ENCODE results near the gene EXOC4.

EXOC4 gene

GRCh38 chr7:133563251-133563650, 310.4 kb downstream of the EXOC4 start:
- no peak overlapping the region for H4K8ac ChIP-seq (ENCODE audit: low read depth, low read length)
- no peaks in the 10 kb centered on the region for H3K36me3 ChIP-seq (ENCODE audit: control insufficient read depth, insufficient read depth, low read length)
- H2BK15ac ChIP-seq (replicated peaks; ENCODE audit: low read depth): no peak overlapping the region
- no peak overlapping the region for H2BK5ac ChIP-seq (ENCODE audit: low read length)
- H3K79me1 ChIP-seq (ENCODE audit: low read length): no peaks in the 10 kb centered on the region
- no peak overlapping the region for H3K9ac ChIP-seq (ENCODE audit: low read length)
- no peak overlapping the region for H3K23ac ChIP-seq (ENCODE audit: low read length)
- no peaks in the 10 kb centered on the region for H3K4me1 ChIP-seq (ENCODE audit: control insufficient read depth, low read depth, low read length)
- no peak overlapping the region for H3K18ac ChIP-seq (ENCODE audit: low read length)
- H3K4me2 ChIP-seq (ENCODE audit: low read length): no peak overlapping the region
- H3K56ac ChIP-seq (ENCODE audit: low read length): no peak overlapping the region
- H3K4me3 ChIP-seq (ENCODE audit: low read length): no peak overlapping the region
- no peaks in the 10 kb centered on the region for H3K79me2 ChIP-seq (ENCODE audit: control insufficient read depth, insufficient read depth, low read length)
- no peak overlapping the region for H2AK5ac ChIP-seq (ENCODE audit: low read length)
- no peak overlapping the region for H4K5ac ChIP-seq (ENCODE audit: low read length)
- no peak overlapping the region for H3K27ac ChIP-seq (ENCODE audit: low read depth, low read length)
- no peak overlapping the region for H3K4ac ChIP-seq (ENCODE audit: low read depth, low read length)
- WGBS (ENCODE audit: extremely low coverage, insufficient coverage, low lambda C conversion rate): no CpG with 5 or more reads among the region's 5 CpGs
- no peak for DNase-seq
- H2BK120ac ChIP-seq (ENCODE audit: low read depth, low read length): no peak overlapping the region
- H3K27me3 ChIP-seq (ENCODE audit: insufficient read depth, low read length, poor library complexity): no peaks in the 10 kb centered on the region

- Histone ChIP-seq H3K79me2 (ENCODE audit: control insufficient read depth, insufficient read depth, low read length) (no peaks in the 10 kb centered on the region), H4K5ac (ENCODE audit: low read length) (no peak overlapping the region), H3K4me1 (ENCODE audit: control insufficient read depth, low read depth, low read length) (no peaks in the 10 kb centered on the region), H3K4me3 (ENCODE audit: low read length) (no peak overlapping the region), H2AK5ac (ENCODE audit: low read length) (no peak overlapping the region), H3K18ac (ENCODE audit: low read length) (no peak overlapping the region), H3K27me3 (ENCODE audit: insufficient read depth, low read length, poor library complexity) (no peaks in the 10 kb centered on the region), H2BK15ac (replicated peaks; ENCODE audit: low read depth) (no peak overlapping the region), H3K9ac (ENCODE audit: low read length) (no peak overlapping the region), H3K4ac (ENCODE audit: low read depth, low read length) (no peak overlapping the region), H3K79me1 (ENCODE audit: low read length) (no peaks in the 10 kb centered on the region), H2BK120ac (ENCODE audit: low read depth, low read length) (no peak overlapping the region), H2BK5ac (ENCODE audit: low read length) (no peak overlapping the region), H3K36me3 (ENCODE audit: control insufficient read depth, insufficient read depth, low read length) (no peaks in the 10 kb centered on the region), H3K56ac (ENCODE audit: low read length) (no peak overlapping the region), H4K8ac (ENCODE audit: low read depth, low read length) (no peak overlapping the region), H3K4me2 (ENCODE audit: low read length) (no peak overlapping the region), H3K27ac (ENCODE audit: low read depth, low read length) (no peak overlapping the region), H3K23ac (ENCODE audit: low read length) (no peak overlapping the region)
- no CpG with 5 or more reads among the region's 2 CpGs for WGBS (ENCODE audit: extremely low coverage, insufficient coverage, low lambda C conversion rate)
- no peak for DNase-seq
Observed at GRCh38 chr7:133564484-133564883, 311.6 kb downstream of the EXOC4 start.

GRCh38 chr7:133568544-133568943, 315.7 kb downstream of the EXOC4 start:
- WGBS (ENCODE audit: extremely low coverage, insufficient coverage, low lambda C conversion rate): no CpG with 5 or more reads among the region's 3 CpGs
- no peak overlapping the region for H3K18ac ChIP-seq (ENCODE audit: low read length)
- no peaks in the 10 kb centered on the region for H3K79me1 ChIP-seq (ENCODE audit: low read length)
- no peak overlapping the region for H3K27ac ChIP-seq (ENCODE audit: low read depth, low read length)
- H2BK5ac ChIP-seq (ENCODE audit: low read length): no peak overlapping the region
- H3K4me3 ChIP-seq (ENCODE audit: low read length): no peak overlapping the region
- H4K5ac ChIP-seq (ENCODE audit: low read length): no peak overlapping the region
- H3K79me2 ChIP-seq (ENCODE audit: control insufficient read depth, insufficient read depth, low read length): no peaks in the 10 kb centered on the region
- no peak overlapping the region for H3K4ac ChIP-seq (ENCODE audit: low read depth, low read length)
- H2BK120ac ChIP-seq (ENCODE audit: low read depth, low read length): no peak overlapping the region
- no peak overlapping the region for H2AK5ac ChIP-seq (ENCODE audit: low read length)
- H3K36me3 ChIP-seq (ENCODE audit: control insufficient read depth, insufficient read depth, low read length): no peaks in the 10 kb centered on the region
- H3K9ac ChIP-seq (ENCODE audit: low read length): no peak overlapping the region
- H2BK15ac ChIP-seq (replicated peaks; ENCODE audit: low read depth): no peak overlapping the region
- no peak overlapping the region for H3K23ac ChIP-seq (ENCODE audit: low read length)
- H3K4me2 ChIP-seq (ENCODE audit: low read length): no peak overlapping the region
- H3K56ac ChIP-seq (ENCODE audit: low read length): no peak overlapping the region
- no peaks in the 10 kb centered on the region for H3K4me1 ChIP-seq (ENCODE audit: control insufficient read depth, low read depth, low read length)
- no peaks in the 10 kb centered on the region for H3K27me3 ChIP-seq (ENCODE audit: insufficient read depth, low read length, poor library complexity)
- no peak overlapping the region for H4K8ac ChIP-seq (ENCODE audit: low read depth, low read length)
- no peak for DNase-seq

DNA sequence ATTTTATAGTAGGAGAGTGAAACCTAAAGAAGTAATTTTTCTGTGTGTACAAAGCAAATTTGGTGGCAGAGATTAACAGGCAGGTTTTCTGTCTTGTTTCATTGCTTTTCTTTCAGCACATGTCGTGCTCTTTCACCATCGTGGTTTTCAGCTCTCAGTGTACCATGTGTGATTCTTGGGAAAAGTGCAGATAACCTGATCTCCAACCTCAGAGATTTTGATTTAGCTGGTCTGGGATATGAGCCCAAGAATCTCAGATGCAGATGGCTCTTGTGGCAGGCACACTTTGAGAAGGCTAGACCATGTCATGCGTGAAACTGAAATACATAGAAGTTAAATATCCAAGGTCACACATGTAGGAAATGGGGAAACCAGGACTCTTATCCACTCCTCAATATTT, 317.4 kb downstream of the EXOC4 start:
- no peak overlapping the region for H3K9ac ChIP-seq (ENCODE audit: low read length)
- no CpG with 5 or more reads among the region's 3 CpGs for WGBS (ENCODE audit: extremely low coverage, insufficient coverage, low lambda C conversion rate)

GRCh38 chr7:133571076-133571475, 318.2 kb downstream of the EXOC4 start:
- no peak overlapping the region for H3K18ac ChIP-seq (ENCODE audit: low read length)
- no peaks in the 10 kb centered on the region for H3K4me1 ChIP-seq (ENCODE audit: control insufficient read depth, low read depth, low read length)
- H3K4me2 ChIP-seq (ENCODE audit: low read length): no peak overlapping the region
- H3K36me3 ChIP-seq (ENCODE audit: control insufficient read depth, insufficient read depth, low read length): no peaks in the 10 kb centered on the region
- no peak overlapping the region for H3K23ac ChIP-seq (ENCODE audit: low read length)
- H4K5ac ChIP-seq (ENCODE audit: low read length): no peak overlapping the region
- no peak overlapping the region for H2BK5ac ChIP-seq (ENCODE audit: low read length)
- no peak overlapping the region for H3K27ac ChIP-seq (ENCODE audit: low read depth, low read length)
- H3K4me3 ChIP-seq (ENCODE audit: low read length): no peak overlapping the region
- H3K9ac ChIP-seq (ENCODE audit: low read length): no peak overlapping the region
- no peak overlapping the region for H3K4ac ChIP-seq (ENCODE audit: low read depth, low read length)
- H3K79me1 ChIP-seq (ENCODE audit: low read length): no peaks in the 10 kb centered on the region
- no peaks in the 10 kb centered on the region for H3K27me3 ChIP-seq (ENCODE audit: insufficient read depth, low read length, poor library complexity)
- no peak overlapping the region for H2BK120ac ChIP-seq (ENCODE audit: low read depth, low read length)
- no peak overlapping the region for H2AK5ac ChIP-seq (ENCODE audit: low read length)
- H4K8ac ChIP-seq (ENCODE audit: low read depth, low read length): no peak overlapping the region
- no peak for DNase-seq
- 100% methylated on average over 1 of the region's 3 CpGs for WGBS (ENCODE audit: extremely low coverage, insufficient coverage, low lambda C conversion rate)
- H3K56ac ChIP-seq (ENCODE audit: low read length): no peak overlapping the region
- H3K79me2 ChIP-seq (ENCODE audit: control insufficient read depth, insufficient read depth, low read length): no peaks in the 10 kb centered on the region
- H2BK15ac ChIP-seq (replicated peaks; ENCODE audit: low read depth): no peak overlapping the region

More for the DNA sequence above, 317.4 kb downstream of the EXOC4 start:
- H3K4me2 ChIP-seq (ENCODE audit: low read length): no peak overlapping the region
- H3K18ac ChIP-seq (ENCODE audit: low read length): no peak overlapping the region
- no peak overlapping the region for H3K4me3 ChIP-seq (ENCODE audit: low read length)
- H2BK120ac ChIP-seq (ENCODE audit: low read depth, low read length): no peak overlapping the region
- H3K56ac ChIP-seq (ENCODE audit: low read length): no peak overlapping the region
- no peak for DNase-seq
- no peaks in the 10 kb centered on the region for H3K79me1 ChIP-seq (ENCODE audit: low read length)
- H2BK5ac ChIP-seq (ENCODE audit: low read length): no peak overlapping the region
- no peaks in the 10 kb centered on the region for H3K4me1 ChIP-seq (ENCODE audit: control insufficient read depth, low read depth, low read length)
- H2AK5ac ChIP-seq (ENCODE audit: low read length): no peak overlapping the region
- H3K27ac ChIP-seq (ENCODE audit: low read depth, low read length): no peak overlapping the region
- H3K27me3 ChIP-seq (ENCODE audit: insufficient read depth, low read length, poor library complexity): no peaks in the 10 kb centered on the region
- no peak overlapping the region for H3K23ac ChIP-seq (ENCODE audit: low read length)
- H2BK15ac ChIP-seq (replicated peaks; ENCODE audit: low read depth): no peak overlapping the region
- H4K8ac ChIP-seq (ENCODE audit: low read depth, low read length): no peak overlapping the region
- H3K79me2 ChIP-seq (ENCODE audit: control insufficient read depth, insufficient read depth, low read length): no peaks in the 10 kb centered on the region
- no peak overlapping the region for H3K4ac ChIP-seq (ENCODE audit: low read depth, low read length)
- no peak overlapping the region for H4K5ac ChIP-seq (ENCODE audit: low read length)
- no peaks in the 10 kb centered on the region for H3K36me3 ChIP-seq (ENCODE audit: control insufficient read depth, insufficient read depth, low read length)

- no peak overlapping the region for H3K4me3 ChIP-seq (ENCODE audit: low read length)
- no peak for DNase-seq
- no peaks in the 10 kb centered on the region for H3K79me2 ChIP-seq (ENCODE audit: control insufficient read depth, insufficient read depth, low read length)
- no peak overlapping the region for H3K56ac ChIP-seq (ENCODE audit: low read length)
- no peak overlapping the region for H3K4ac ChIP-seq (ENCODE audit: low read depth, low read length)
- no peaks in the 10 kb centered on the region for H3K79me1 ChIP-seq (ENCODE audit: low read length)
- no peak overlapping the region for H3K18ac ChIP-seq (ENCODE audit: low read length)
- H4K8ac ChIP-seq (ENCODE audit: low read depth, low read length): no peak overlapping the region
- H3K27ac ChIP-seq (ENCODE audit: low read depth, low read length): no peak overlapping the region
- H3K23ac ChIP-seq (ENCODE audit: low read length): no peak overlapping the region
- H4K5ac ChIP-seq (ENCODE audit: low read length): no peak overlapping the region
- no peak overlapping the region for H2BK5ac ChIP-seq (ENCODE audit: low read length)
- no peak overlapping the region for H3K4me2 ChIP-seq (ENCODE audit: low read length)
- no peak overlapping the region for H2AK5ac ChIP-seq (ENCODE audit: low read length)
- H3K9ac ChIP-seq (ENCODE audit: low read length): no peak overlapping the region
- no peak overlapping the region for H2BK15ac ChIP-seq (replicated peaks; ENCODE audit: low read depth)
- H3K36me3 ChIP-seq (ENCODE audit: control insufficient read depth, insufficient read depth, low read length): no peaks in the 10 kb centered on the region
- no peak overlapping the region for H2BK120ac ChIP-seq (ENCODE audit: low read depth, low read length)
- no peaks in the 10 kb centered on the region for H3K27me3 ChIP-seq (ENCODE audit: insufficient read depth, low read length, poor library complexity)
- no peaks in the 10 kb centered on the region for H3K4me1 ChIP-seq (ENCODE audit: control insufficient read depth, low read depth, low read length)
Observed at GRCh38 chr7:133572087-133572486, 319.2 kb downstream of the EXOC4 start.
